Endothelial cell of umbilical vein (primary cell): ENCODE data around the gene RDH5. TPM values are rescaled to one million over a fixed set of nuclear protein-coding genes. Genes with fewer than 3 reads are reported as not detected.

Experiments used
- BruUV-seq: library from RNA; stranded (reverse); fragments of 400-500 nt; replicated peaks from 2 replicates; lab custom pipeline; 2021; lab: Mats Ljungman, UMichigan
- CTCF ChIA-PET: fragments of 300-600, 350-600 bp; sonication (Branson Sonifier 250); formaldehyde crosslinking; loops from one replicate; lab custom pipeline; 2021; ENCODE audit warnings: antibody characterized with exemption, inconsistent platforms; lab: Charles Lee
- POLR2A ChIA-PET: fragments of 300-600, 350-600 bp; sonication (Branson Sonifier 250); formaldehyde crosslinking; loops from one replicate; lab custom pipeline; 2021; ENCODE audit warnings: antibody characterized with exemption, inconsistent platforms; lab: Charles Lee
- DNase-seq: peaks from one replicate; pipeline ENCODE4 v3.0.0-alpha.2; 2011; ENCODE audit warnings: low read depth, low spot score
- FAIRE-seq: peaks from 2 replicates; lab custom pipeline; 2011; peaks lifted over from hg19 to GRCh38; lab: Jason Lieb, UNC
- H2AFZ ChIP-seq: 2 replicates; pipeline ENCODE4 v1.6.0; 2012; ENCODE audit warnings: low read depth, low read length, control low read depth, inconsistent platforms
- H3K27ac ChIP-seq: 2 replicates; pipeline ENCODE4 v1.5.1; 2011; ENCODE audit warnings: low read depth, mild to moderate bottlenecking, control low read depth, low read length, moderate library complexity; ENCODE audit not compliant: insufficient read depth
- H3K27me3 ChIP-seq, 2 experiments: 2 replicates each; pipeline versions ENCODE4 v1.6.0 to v1.6.1; 2011; ENCODE audit warnings: low read length in 2 of 2, mixed read lengths in 1 of 2; ENCODE audit not compliant: control insufficient read depth in 2 of 2, insufficient read depth in 2 of 2
- H3K36me3 ChIP-seq, 2 experiments: 2 replicates in 1 of 2; 3 replicates in 1 of 2; pipeline ENCODE4 v1.5.1; 2011; ENCODE audit warnings: low read length in 2 of 2, mild to moderate bottlenecking in 1 of 2, moderate library complexity in 1 of 2; ENCODE audit not compliant: control insufficient read depth in 2 of 2, insufficient read depth in 2 of 2; ENCODE audit errors: extremely low read depth in 1 of 2
- H3K4me1 ChIP-seq: 3 replicates; pipeline ENCODE4 v1.5.1; 2011; ENCODE audit warnings: mild to moderate bottlenecking, low read length; ENCODE audit not compliant: control insufficient read depth, insufficient read depth; ENCODE audit errors: extremely low read depth
- H3K4me2 ChIP-seq: 2 replicates; pipeline ENCODE4 v1.6.1; 2011; ENCODE audit warnings: low read length, control low read depth, mixed read lengths; ENCODE audit not compliant: insufficient read depth
- H3K4me3 ChIP-seq, 3 experiments: fragments of 200-600 bp in 1 of 3; sonication (generic), shearing (Covaris generic) in 1 of 3; replicated peaks in 1 of 3; 2 replicates each; pipeline ENCODE4 v1.5.1; 2011 to 2016; ENCODE audit warnings: control low read depth in 3 of 3, low read length in 3 of 3, mild to moderate bottlenecking in 2 of 3, inconsistent platforms in 1 of 3, low read depth in 1 of 3, moderate library complexity in 1 of 3; ENCODE audit not compliant: insufficient read depth in 1 of 3
- H3K79me2 ChIP-seq: 2 replicates; pipeline ENCODE4 v1.6.0; 2012; ENCODE audit warnings: low read length, inconsistent platforms; ENCODE audit not compliant: control insufficient read depth, insufficient read depth
- H3K9ac ChIP-seq: replicated peaks from 2 replicates; pipeline ENCODE3; 2011; ENCODE audit warnings: low read length, control low read depth; ENCODE audit not compliant: insufficient read depth; ENCODE audit errors: extremely low read depth
- H3K9me1 ChIP-seq: replicated peaks from 3 replicates; pipeline ENCODE4 v1.6.0; 2011; ENCODE audit warnings: mild to moderate bottlenecking, low read length; ENCODE audit not compliant: control insufficient read depth, insufficient read depth; ENCODE audit errors: extremely low read depth
- H3K9me3 ChIP-seq: replicated peaks from 2 replicates; pipeline ENCODE4 v1.5.1; 2012; ENCODE audit warnings: low read length, inconsistent platforms; ENCODE audit not compliant: control insufficient read depth, insufficient read depth
- H4K20me1 ChIP-seq: replicated peaks from 2 replicates; pipeline ENCODE3; 2011; ENCODE audit warnings: mild to moderate bottlenecking, low read length; ENCODE audit not compliant: control insufficient read depth, insufficient read depth; ENCODE audit errors: extremely low read depth
- EZH2 ChIP-seq: IDR thresholded peaks from 2 replicates; pipeline ENCODE4 v1.6.1; 2012; ENCODE audit warnings: borderline replicate concordance, low read depth, mild to moderate bottlenecking, moderate library complexity, low read length, inconsistent platforms; ENCODE audit not compliant: severe bottlenecking
- FOS ChIP-seq: IDR thresholded peaks from 2 replicates; pipeline ENCODE4 v1.6.1; 2011; ENCODE audit warnings: mild to moderate bottlenecking, low read length, moderate library complexity, borderline replicate concordance; ENCODE audit not compliant: insufficient read depth
- GATA2 ChIP-seq: IDR thresholded peaks from 2 replicates; pipeline ENCODE4 v1.7.0; 2011; ENCODE audit warnings: low read depth, mild to moderate bottlenecking, moderate library complexity, mixed read lengths, low read length; ENCODE audit not compliant: insufficient read length, insufficient read depth
- JUN ChIP-seq: IDR thresholded peaks from 2 replicates; pipeline ENCODE4 v1.6.1; 2011; ENCODE audit warnings: borderline replicate concordance, low read depth; ENCODE audit not compliant: insufficient read length, insufficient read depth
- MYC ChIP-seq: IDR thresholded peaks from one replicate; pipeline ENCODE4 v1.6.1; 2011; ENCODE audit warnings: mild to moderate bottlenecking, low read depth, low read length
- POLR2A ChIP-seq: IDR thresholded peaks from 2 replicates; pipeline ENCODE4 v1.6.1; 2012; ENCODE audit warnings: low read depth, mild to moderate bottlenecking, control low read depth, low read length
- POLR2AphosphoS5 ChIP-seq: IDR thresholded peaks from 2 replicates; pipeline ENCODE4 v1.6.1; 2012; ENCODE audit warnings: low read depth, mild to moderate bottlenecking, control low read depth, low read length, moderate library complexity; ENCODE audit not compliant: insufficient read depth
- dilution Hi-C: fragments of 300-500 bp; cut with MboI; formaldehyde crosslinking; loops from one replicate; pipeline ENCODE4 v1.15.0; 2019; ENCODE audit warnings: low sequenced_read_pairs; ENCODE audit not compliant: extremely low pct_ligation_motif_present
- intact Hi-C: fragments of 100-400 bp; cut with micrococcal nuclease; formaldehyde crosslinking; loops from one replicate; pipeline ENCODE4 v1.10.0; 2022
- polyA plus RNA-seq, 4 experiments: library from polyadenylated mRNA; depleted of rRNA in 3 of 4; stranded (reverse) in 3 of 4; unstranded in 1 of 4; fragments of >200 nt; gene quantifications; 2 replicates each; pipeline versions ENCODE4 v1.2.1 to v1.2.3, GENCODE V29; 2011 to 2012; ENCODE audit warnings: missing spikeins in 1 of 4
- total RNA-seq: library from RNA; stranded (reverse); gene quantifications from 2 replicates; pipeline ENCODE4 v1.2.3, GENCODE V29; 2021
- TF ChIP-seq, protein P1 (sequence below): IDR thresholded peaks from 2 replicates; pipeline ENCODE4 v1.6.1; 2011; ENCODE audit not compliant: insufficient read depth, insufficient read length
- TF ChIP-seq, protein P2 (sequence below), 2 donors: IDR thresholded peaks; 1 replicate in 1 of 2; 2 replicates in 1 of 2; pipeline ENCODE4 v1.5.1; 2011; ENCODE audit warnings: low read length in 2 of 2, mild to moderate bottlenecking in 2 of 2, moderate library complexity in 2 of 2, control low read depth in 1 of 2, inconsistent platforms in 1 of 2, low read depth in 1 of 2; ENCODE audit not compliant: insufficient read depth in 1 of 2; ENCODE audit errors: extremely low read depth in 1 of 2

RDH5 gene
- total and polyA plus RNA-seq, 2 donors (not counting 3 experiments of a cell fraction or from before 2014, with no cell fraction given): 2.7 to 3.7 TPM

GRCh38 chr12:55744340-55745030 lies 24.3 kb downstream of the RDH5 start:
- no peaks in the 10 kb centered on the region for H3K27me3 ChIP-seq
- H3K27ac ChIP-seq: no peak overlapping the region
- CTCF ChIA-PET: interaction anchor here (1.0 to 2.9 kb wide), 10 partner anchors 11 to 445 kb away, joined by 3 to 12 read pairs (median 4); partner anchors contain the start of genes ORMDL2, SARNP and SMARCC2
- no peaks in the 10 kb centered on the region for H3K79me2 ChIP-seq
- dilution Hi-C loops: no loop called here
- no peak overlapping the region for H3K9ac ChIP-seq
- H3K4me2 ChIP-seq: peak overlapping the region; percentile 21
- DNase-seq: peak; percentile 28
- BruUV-seq: no TSS peak
- POLR2A ChIA-PET: interaction anchor here (0.6 to 1.1 kb wide), 3 partner anchors 7 to 50 kb away, joined by 3 to 5 read pairs (median 3); no protein-coding TSS in a partner anchor
- H3K36me3 ChIP-seq: peaks cover 0 to 3% of the 10 kb centered on the region in 2 experiments
- no peaks in the 10 kb centered on the region for H4K20me1 ChIP-seq
- peak overlapping the region in 2 of 3 experiments; percentile 24 to 75 for H3K4me3 ChIP-seq
- intact Hi-C loops: no loop called here
- no peak for TF ChIP-seq FOS
- no peak for TF ChIP-seq JUN
- TF ChIP-seq MYC: no peak
- TF ChIP-seq, protein P1, sequence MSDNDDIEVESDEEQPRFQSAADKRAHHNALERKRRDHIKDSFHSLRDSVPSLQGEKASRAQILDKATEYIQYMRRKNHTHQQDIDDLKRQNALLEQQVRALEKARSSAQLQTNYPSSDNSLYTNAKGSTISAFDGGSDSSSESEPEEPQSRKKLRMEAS: no peak
- no peak for TF ChIP-seq POLR2A
- TF ChIP-seq, protein P2, sequence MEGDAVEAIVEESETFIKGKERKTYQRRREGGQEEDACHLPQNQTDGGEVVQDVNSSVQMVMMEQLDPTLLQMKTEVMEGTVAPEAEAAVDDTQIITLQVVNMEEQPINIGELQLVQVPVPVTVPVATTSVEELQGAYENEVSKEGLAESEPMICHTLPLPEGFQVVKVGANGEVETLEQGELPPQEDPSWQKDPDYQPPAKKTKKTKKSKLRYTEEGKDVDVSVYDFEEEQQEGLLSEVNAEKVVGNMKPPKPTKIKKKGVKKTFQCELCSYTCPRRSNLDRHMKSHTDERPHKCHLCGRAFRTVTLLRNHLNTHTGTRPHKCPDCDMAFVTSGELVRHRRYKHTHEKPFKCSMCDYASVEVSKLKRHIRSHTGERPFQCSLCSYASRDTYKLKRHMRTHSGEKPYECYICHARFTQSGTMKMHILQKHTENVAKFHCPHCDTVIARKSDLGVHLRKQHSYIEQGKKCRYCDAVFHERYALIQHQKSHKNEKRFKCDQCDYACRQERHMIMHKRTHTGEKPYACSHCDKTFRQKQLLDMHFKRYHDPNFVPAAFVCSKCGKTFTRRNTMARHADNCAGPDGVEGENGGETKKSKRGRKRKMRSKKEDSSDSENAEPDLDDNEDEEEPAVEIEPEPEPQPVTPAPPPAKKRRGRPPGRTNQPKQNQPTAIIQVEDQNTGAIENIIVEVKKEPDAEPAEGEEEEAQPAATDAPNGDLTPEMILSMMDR (IDR thresholded peaks at IDR 0.05; ENCODE audit: extremely low read depth in 1 of 2, insufficient read depth in 1 of 2, low read depth in 1 of 2, low read length in 2 of 2): no peak
- no peak for TF ChIP-seq EZH2
- no peak for TF ChIP-seq POLR2AphosphoS5
- no peak for TF ChIP-seq GATA2
- no peaks in the 10 kb centered on the region for H3K9me1 ChIP-seq
- H2AFZ ChIP-seq: no peak overlapping the region
- H3K4me1 ChIP-seq: peaks cover 9% of the 10 kb centered on the region
- H3K9me3 ChIP-seq: no peaks in the 10 kb centered on the region
- no peak for FAIRE-seq
